ENCODE data around the gene C16orf74.

C16orf74 gene

GRCh38 chr16:85716022-85716679 is 34.7 kb downstream of the C16orf74 start:
- DNase-seq = no peak

GRCh38 chr16:85715169-85716021 is 35.5 kb downstream of the C16orf74 start:
- DNase-seq = peak; percentile 92

DNA sequence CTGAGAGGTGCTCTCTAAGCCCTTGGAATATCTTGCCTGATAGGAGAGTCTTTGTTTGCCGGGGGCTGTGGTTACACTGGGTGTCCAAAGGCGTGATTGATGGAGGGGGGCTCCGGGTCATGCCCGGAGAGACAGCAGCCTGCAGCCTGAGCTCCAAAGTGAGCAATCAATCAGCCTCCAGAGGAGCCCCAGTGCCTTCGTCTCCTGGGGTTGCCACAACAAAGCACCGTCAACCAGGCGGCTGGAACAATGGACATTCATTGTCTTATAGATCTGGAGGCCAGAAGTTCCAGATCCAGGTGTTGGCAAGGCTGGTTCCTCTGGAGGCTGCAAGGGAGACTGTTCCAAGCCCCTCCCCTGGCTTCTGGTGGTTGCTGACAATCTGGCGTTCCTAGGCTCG is 38.1 kb downstream of the C16orf74 start:
- DNase-seq = no peak

DNA sequence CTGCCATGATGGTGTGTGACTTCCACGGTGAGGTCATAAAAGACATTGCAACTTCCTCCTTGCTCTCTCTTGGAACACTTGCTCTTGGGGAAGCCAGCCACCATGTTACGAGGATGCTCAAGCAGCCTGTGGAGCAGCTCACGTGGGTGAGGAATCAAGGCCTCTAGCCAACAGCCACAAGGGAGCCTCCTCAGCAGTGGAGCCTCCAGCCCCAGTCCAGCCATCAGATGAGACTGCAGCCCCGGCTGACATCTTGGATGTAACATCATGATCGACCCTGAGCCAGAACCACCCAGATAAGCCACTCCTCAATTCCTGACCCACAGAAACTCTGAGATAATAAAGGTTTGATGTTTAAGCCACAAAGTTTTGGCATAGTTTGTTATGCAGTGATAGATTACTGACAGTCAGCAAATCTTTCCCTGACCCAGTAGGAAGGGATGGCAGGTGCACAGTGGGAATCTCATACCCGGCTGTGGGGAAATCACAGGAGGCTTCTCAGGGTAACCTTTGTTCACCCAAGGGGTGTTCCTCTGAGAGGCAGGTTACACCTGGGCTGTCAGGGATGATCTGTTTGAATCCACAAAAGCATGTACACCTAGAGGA is 38.8 kb downstream of the C16orf74 start:
- no peak for DNase-seq

DNA sequence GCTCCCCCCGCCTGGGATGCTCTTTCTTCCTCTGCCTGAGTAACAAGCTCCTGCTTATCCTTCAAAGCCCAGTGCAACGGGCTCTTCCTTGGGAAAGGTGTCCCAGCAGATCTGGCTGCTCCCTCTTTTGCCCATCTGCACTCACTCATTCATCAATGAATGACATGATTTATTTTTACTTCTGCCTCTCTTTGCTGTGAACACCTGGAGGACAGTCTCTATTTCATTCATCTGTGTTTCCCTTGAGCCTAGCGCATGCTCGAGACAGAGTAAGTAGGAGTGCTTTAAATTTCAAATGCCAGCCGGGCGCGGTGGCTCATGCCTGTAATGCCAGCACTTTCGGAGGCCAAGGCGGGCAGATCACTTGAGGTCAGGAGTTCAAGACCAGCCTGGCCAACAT is 40.2 kb downstream of the C16orf74 start:
- DNase-seq = peak; percentile 98

- DNase-seq = peak; percentile 61
Observed at GRCh38 chr16:85709766-85710585, 40.9 kb downstream of the C16orf74 start.

- DNase-seq = no peak
Observed at GRCh38 chr16:85708338-85708737, 42.6 kb downstream of the C16orf74 start.

DNA sequence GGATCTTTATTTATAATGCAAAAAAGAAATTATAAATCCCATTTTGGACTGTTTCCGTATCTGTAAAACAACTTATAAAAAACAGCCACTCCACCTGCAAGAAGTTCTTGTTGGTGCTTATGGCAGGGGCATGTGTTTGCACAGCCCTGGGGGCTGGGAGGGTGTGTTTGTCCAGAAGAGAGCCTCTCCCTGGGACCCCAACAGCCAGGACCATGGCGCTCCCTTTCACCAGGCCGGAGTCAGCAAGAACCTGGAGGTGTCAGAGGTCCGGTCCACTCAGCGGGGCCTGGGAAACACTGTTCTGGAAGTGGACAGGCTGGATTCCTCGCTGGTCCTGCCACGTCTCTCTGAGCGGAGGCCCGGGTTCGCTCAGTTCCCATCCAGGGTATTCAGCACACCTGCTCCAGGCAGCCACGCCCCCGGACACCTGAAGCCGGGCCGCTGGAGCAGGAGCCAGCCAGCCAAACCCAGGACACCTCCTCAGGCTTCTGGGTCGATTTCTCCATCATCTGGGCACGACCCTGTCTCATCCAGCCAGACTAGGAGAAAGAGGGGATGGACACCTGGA is 43.3 kb downstream of the C16orf74 start:
- DNase-seq = no peak

DNA sequence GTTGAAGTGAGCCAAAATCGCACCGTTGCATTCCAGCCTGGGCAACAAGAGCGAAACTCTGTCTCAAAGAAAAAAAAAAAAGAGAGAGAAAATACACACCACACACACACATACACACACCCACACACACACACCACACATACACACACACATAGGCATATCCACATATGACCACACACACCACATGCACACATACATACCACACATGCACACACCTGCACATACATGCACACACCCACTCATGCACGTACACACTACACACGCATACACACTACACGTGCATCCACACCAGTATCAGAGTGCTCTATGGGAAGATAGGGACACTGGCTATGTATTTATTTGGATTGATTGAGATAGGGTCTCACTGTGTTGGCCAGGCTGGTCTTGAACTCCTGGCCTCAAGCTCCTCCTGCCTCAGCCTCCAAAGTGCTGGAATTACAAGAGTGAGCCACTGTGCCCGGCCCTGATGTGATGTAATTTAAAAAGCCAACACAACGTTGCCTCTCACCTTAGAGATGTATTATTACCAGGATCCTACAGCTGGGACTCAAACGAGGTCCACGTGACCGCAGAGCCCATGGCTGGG is 44.4 kb downstream of the C16orf74 start:
- no peak for DNase-seq

DNA sequence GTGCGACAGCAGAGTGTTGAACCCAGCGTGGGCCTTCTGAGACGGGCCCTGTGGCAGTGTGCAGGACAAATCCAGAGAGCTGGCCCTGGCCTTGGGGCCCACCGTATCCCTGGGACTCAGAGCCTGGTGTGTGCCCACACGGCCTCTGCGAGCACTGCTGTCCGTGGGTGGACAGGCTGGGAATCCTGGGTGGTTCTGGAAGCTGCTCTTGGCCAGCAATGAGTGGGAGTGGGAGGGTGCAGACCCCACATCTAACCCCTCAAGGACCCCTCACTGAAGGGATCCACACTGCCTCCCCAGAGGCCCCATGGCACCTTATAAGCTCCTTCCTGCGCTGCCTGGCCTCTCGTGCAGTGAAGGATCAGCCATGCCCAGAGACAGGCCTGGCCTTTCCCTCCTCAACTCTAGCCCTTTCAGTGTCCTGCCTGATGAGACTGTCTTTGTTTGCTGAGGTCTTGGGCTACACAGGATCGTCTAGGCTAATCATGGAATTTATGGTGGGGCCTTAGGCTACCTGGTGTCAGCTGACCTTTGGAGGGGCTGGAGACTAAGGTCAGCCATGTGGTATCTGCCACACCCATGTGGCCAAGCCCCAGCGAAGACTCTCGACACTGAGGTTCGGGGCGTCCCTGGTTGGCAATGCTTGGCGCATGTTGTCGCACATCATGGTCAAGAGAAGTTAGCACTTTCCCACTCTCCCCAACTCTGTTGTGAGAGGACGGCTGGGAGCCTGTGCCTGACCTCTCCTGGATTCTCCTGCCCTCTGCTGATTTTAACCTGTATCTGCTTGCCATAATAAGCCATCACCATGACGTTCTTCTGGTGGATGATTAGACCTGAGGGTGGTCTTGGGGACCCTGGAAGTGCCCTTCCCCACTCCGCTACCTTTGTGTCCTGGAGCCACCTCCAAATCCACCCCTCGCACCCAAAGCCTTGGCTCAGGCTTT is 45.7 kb downstream of the C16orf74 start:
- no peak for DNase-seq

GRCh38 chr16:85704011-85704410 is 46.9 kb downstream of the C16orf74 start:
- no peak for DNase-seq

DNA sequence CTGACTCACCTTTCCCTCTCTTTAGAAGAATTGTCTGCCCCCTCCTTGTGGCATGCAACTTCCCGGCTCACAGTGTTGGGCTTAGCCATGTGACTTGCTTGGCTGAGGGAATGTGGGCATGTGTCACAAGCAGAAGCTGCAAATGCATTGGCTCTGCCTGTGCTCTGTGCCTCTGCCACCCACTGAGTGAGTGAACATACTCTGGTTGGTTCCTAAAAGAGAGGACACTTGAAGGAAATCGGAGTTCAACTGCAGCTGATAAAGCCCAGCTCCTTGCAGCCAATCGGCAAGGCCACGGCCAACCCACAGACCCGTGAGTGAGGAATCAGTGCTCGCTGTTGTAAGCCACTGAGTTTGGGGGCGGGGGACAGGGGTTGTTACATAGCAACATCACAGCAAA is 51.3 kb downstream of the C16orf74 start:
- no peak for DNase-seq

DNA sequence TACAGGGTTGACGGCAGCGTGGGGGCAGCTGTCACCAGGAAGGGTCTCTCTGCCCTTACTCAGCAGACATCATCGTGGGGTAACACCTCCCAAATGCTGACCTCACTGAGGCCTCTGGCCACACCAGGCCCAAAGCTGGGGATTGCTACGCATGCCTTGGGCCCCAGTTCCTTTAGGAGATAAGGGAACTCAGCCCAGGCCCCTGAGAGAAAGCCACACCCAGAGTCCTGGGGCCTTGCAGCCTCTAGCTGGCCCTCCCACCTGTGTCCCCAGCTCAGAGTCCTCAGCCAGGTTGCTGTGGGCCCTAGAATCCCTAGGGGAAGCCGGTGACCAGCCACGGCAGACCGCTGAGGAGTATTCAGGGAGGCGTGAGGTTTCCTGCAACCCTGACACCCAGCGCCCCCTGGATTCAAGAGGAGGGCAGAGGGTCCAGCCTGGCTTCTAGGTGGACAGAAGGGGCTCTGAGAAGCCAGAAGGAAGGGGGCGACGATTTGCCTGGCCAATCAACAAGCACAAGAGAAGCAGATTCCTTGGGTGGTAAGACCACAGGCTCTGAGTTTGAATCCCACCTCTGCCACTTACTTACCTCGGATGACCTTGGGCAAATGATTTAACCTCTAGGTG is 51.8 kb downstream of the C16orf74 start:
- no peak for DNase-seq

GRCh38 chr16:85698459-85698891 is 52.4 kb downstream of the C16orf74 start:
- no peak for DNase-seq

DNA sequence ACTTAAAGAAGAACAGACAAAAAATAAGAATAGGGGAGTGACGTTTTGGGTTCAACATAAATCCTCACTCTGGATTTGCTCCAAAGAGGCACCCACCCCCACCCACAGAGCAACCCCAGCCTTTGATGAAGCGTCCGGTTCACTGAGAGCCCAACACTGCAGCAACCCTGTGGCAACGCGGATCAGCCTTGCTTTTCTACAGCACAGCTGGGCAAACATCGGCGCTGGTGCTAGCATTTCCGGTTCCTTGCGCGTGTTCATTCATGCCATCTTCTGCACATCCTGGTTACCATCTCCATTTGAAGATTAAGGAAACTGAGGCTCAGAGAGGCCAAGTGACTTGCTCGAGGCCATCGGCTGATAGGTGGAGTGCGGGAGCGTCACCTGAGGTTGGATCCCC is 53.5 kb downstream of the C16orf74 start:
- peak; percentile 91 for DNase-seq

DNA sequence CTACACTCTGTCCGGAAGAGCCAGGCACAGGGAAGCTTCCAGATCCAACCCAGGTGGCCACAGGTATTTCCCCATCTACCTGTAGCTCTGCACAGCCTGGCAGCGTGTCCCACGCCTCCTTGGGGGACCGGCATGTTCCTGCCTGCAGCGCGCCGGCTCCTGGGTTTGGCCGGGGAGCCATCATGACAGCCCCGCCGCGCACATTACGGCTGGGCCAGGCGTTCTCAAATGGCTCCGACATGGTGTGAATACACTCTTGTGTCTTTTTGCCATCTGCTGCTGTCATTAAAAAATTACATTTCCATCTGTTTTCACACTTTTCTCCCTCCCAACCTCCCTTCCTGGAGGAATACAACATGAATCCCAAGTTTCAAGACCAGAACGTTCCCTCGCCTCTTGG is 54.1 kb downstream of the C16orf74 start:
- no peak for DNase-seq

- no peak for DNase-seq
Observed at GRCh38 chr16:85695196-85696128, 55.4 kb downstream of the C16orf74 start.

DNA sequence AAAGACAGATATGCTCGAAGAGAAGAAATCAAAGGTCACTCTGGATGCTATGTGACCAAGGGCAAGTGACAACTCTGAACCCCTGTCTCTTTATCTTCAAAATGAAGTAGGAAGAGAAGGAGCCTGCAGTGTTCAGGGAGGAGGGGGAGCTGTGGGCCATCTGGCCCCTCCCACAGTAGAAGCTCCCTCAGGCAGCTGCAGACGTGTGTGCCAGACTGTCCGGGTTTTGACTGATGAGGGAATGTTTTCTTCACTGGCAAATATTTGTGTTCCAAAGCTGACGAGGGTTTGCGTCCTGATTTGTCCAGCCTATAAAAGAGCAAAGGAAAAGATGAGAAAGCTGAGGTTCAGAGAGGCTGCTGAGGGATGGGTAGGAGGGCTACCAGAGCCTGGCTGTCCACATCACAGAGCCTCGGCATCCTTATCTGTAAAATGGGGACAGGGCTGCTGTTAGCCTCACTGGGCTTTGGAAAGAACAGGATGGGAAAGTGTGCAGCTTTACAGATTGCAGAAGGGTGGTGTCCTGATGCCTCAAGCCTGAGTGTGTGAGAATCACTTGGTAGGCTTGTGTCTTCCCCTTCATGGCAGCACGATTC is 60.3 kb downstream of the C16orf74 start:
- DNase-seq = peak; percentile 93

DNA sequence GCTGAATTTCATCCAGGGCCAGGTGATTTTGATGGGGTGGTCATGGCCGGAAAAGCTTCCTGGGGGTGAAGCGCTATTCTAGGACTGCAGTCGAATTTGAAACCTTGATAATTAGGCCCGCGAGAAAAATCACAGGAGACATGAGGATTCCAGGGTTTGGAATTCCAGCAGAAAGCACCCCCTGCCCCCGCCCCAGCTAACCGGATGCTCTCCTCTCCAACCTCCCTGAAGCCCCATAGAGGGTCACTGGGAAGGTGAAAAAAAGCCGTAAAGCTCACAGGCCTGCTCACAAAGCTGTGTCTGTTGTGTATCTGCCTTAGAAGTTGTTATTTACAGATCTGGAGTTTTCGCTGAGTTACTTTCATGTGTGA is 61.0 kb downstream of the C16orf74 start:
- no peak for DNase-seq
